Ishikawa (cell line): ENCODE results near the gene DACT3.

Experiments
- CEBPB ChIP-seq: IDR thresholded peaks from 2 replicates; pipeline ENCODE4 v1.6.1; 2012
- CREB1 ChIP-seq: IDR thresholded peaks from 2 replicates; pipeline ENCODE4 v1.6.1; 2012; ENCODE audit warnings: low read depth
- EGR1 ChIP-seq: IDR thresholded peaks from 2 replicates; pipeline ENCODE4 v1.6.1; 2012
- EP300 ChIP-seq: IDR thresholded peaks from 2 replicates; pipeline ENCODE4 v1.6.1; 2012; ENCODE audit warnings: borderline replicate concordance
- FOXM1 ChIP-seq: IDR thresholded peaks from 2 replicates; pipeline ENCODE4 v1.6.1; 2012; ENCODE audit warnings: low read depth, borderline replicate concordance
- MAX ChIP-seq: IDR thresholded peaks from 2 replicates; pipeline ENCODE4 v1.6.1; 2012
- NFIC ChIP-seq: IDR thresholded peaks from 2 replicates; pipeline ENCODE4 v1.6.1; 2012
- RAD21 ChIP-seq: IDR thresholded peaks from 2 replicates; pipeline ENCODE4 v1.6.1; 2012; ENCODE audit warnings: low read depth
- REST ChIP-seq: IDR thresholded peaks from 2 replicates; pipeline ENCODE4 v1.6.1; 2012; ENCODE audit warnings: low read depth, mild to moderate bottlenecking
- TAF1 ChIP-seq: IDR thresholded peaks from 2 replicates; pipeline ENCODE4 v1.6.1; 2012; ENCODE audit warnings: low read depth, mild to moderate bottlenecking
- TCF12 ChIP-seq: IDR thresholded peaks from 2 replicates; pipeline ENCODE4 v1.6.1; 2012; ENCODE audit warnings: low read depth
- TEAD4 ChIP-seq: IDR thresholded peaks from 2 replicates; pipeline ENCODE4 v1.6.1; 2012
- USF1 ChIP-seq: IDR thresholded peaks from 2 replicates; pipeline ENCODE4 v1.6.1; 2012
- YY1 ChIP-seq: IDR thresholded peaks from 2 replicates; pipeline ENCODE4 v1.6.1; 2012; ENCODE audit warnings: low read depth
- ZBTB7A ChIP-seq: IDR thresholded peaks from 2 replicates; pipeline ENCODE4 v1.6.1; 2012; ENCODE audit warnings: low read depth

The DACT3 gene

GRCh38 chr19:46634656-46635218 lies 26.2 kb downstream of the DACT3 start:
- TF ChIP-seq YY1: 0 out of 2 replicates have a peak, but pooled peaks have one; percentile 18
- TF ChIP-seq ZBTB7A: 0 out of 2 replicates have a peak, but pooled peaks have one; percentile 16
- TF ChIP-seq FOXM1: no peak
- TF ChIP-seq EGR1: no peak
- no peak for TF ChIP-seq CEBPB
- no peak for TF ChIP-seq CREB1

- peak; percentile 46 for TF ChIP-seq MAX
- TF ChIP-seq TAF1: 0 out of 2 replicates have a peak, but pooled peaks have one; percentile 4
- no peak for TF ChIP-seq YY1
- no peak for TF ChIP-seq RAD21
- TF ChIP-seq EGR1: no peak
- TF ChIP-seq REST: no peak
- no peak for TF ChIP-seq TEAD4
- no peak for TF ChIP-seq EP300
- no peak for TF ChIP-seq ZBTB7A
These were observed 26.8 kb downstream of the DACT3 start for GRCh38 chr19:46634045-46634655.

- TF ChIP-seq EGR1 (no peak), TAF1 (no peak), MAX (no peak), RAD21 (no peak), YY1 (no peak), USF1 (no peak)
These were observed 27.9 kb downstream of the DACT3 start for GRCh38 chr19:46633130-46633529.

GRCh38 chr19:46631481-46631880 lies 29.5 kb downstream of the DACT3 start:
- TF ChIP-seq CREB1 (no peak), TCF12 (no peak), CEBPB (no peak), MAX (no peak), ZBTB7A (no peak), REST (no peak), NFIC (no peak), EGR1 (no peak)

GRCh38 chr19:46630586-46631205 lies 30.3 kb downstream of the DACT3 start:
- TF ChIP-seq TEAD4: no peak

- TF ChIP-seq REST (no peak), TAF1 (no peak), MAX (no peak), ZBTB7A (no peak), CREB1 (no peak), NFIC (no peak), YY1 (no peak), CEBPB (no peak), EGR1 (no peak), RAD21 (no peak), TEAD4 (no peak), FOXM1 (no peak)
These were observed 31.4 kb downstream of the DACT3 start for GRCh38 chr19:46629546-46630025.
